ENCODE data around the gene JARID2.
A peak's percentile ranks its signal among the peaks of the same experiment; 100 is the strongest.

JARID2 gene

DNA sequence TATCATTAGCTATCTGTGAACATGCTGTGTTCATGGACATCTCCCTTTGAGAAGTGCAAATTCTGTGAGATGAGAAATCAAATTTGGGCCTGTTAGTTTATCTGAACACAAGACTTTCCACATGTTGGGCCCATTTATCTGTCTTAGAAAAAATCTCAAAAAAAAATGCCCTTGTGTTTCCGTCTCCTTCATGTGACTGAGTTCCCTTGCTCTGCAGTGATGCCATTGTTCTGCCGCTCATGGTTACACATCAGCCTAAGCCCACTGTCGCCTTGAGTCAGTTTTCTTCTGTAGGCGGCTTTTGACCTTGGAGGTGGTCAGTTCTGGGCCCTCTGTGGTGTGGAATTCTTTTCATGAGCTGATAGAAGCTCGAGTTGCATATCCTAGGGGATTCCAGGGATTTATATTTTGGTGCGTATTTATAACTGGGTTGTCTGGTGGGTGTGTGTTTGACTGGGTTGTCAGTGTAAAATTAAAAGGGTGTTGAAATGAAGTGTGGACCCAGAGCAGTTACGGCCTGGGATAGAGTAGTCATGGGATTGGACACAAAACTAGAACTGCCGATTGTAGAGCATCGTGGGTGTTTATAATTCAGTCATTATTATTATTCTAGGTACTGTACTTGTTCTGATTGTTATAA is 156.7 kb downstream of the JARID2 start:
- Histone ChIP-seq H3K27me3 (ENCODE audit: control insufficient read depth, insufficient read depth, low read length) (no peaks in the 10 kb centered on the region), H3K4me1 (ENCODE audit: control insufficient read depth, insufficient read depth, low read length) (peaks cover 10% of the 10 kb centered on the region), H3K4me3 (ENCODE audit: low read length) (no peak overlapping the region), H3K9ac (ENCODE audit: low read length) (no peak overlapping the region), H3K27ac (ENCODE audit: low read depth, low read length) (peak overlapping the region; percentile 15), H3K36me3 (ENCODE audit: control insufficient read depth, insufficient read depth, low read length) (no peaks in the 10 kb centered on the region)

- H3K4me3 ChIP-seq (ENCODE audit: low read length): no peak overlapping the region
- no peak overlapping the region for H3K27ac ChIP-seq (ENCODE audit: low read depth, low read length)
- no peaks in the 10 kb centered on the region for H3K27me3 ChIP-seq (ENCODE audit: control insufficient read depth, insufficient read depth, low read length)
- no peak overlapping the region for H3K9ac ChIP-seq (ENCODE audit: low read length)
- no peaks in the 10 kb centered on the region for H3K36me3 ChIP-seq (ENCODE audit: control insufficient read depth, insufficient read depth, low read length)
- H3K4me1 ChIP-seq (ENCODE audit: control insufficient read depth, insufficient read depth, low read length): peaks cover 10% of the 10 kb centered on the region
These were observed 157.4 kb downstream of the JARID2 start for GRCh38 chr6:15403094-15403755.

- no peak overlapping the region for H3K9ac ChIP-seq (ENCODE audit: low read length)
- peaks cover 10% of the 10 kb centered on the region for H3K4me1 ChIP-seq (ENCODE audit: control insufficient read depth, insufficient read depth, low read length)
- no peak overlapping the region for H3K4me3 ChIP-seq (ENCODE audit: low read length)
- no peaks in the 10 kb centered on the region for H3K36me3 ChIP-seq (ENCODE audit: control insufficient read depth, insufficient read depth, low read length)
- no peak overlapping the region for H3K27ac ChIP-seq (ENCODE audit: low read depth, low read length)
- no peaks in the 10 kb centered on the region for H3K27me3 ChIP-seq (ENCODE audit: control insufficient read depth, insufficient read depth, low read length)
These were observed 158.8 kb downstream of the JARID2 start for GRCh38 chr6:15404685-15404980.

- Histone ChIP-seq H3K27ac (ENCODE audit: low read depth, low read length) (no peak overlapping the region), H3K4me3 (ENCODE audit: low read length) (no peak overlapping the region), H3K27me3 (ENCODE audit: control insufficient read depth, insufficient read depth, low read length) (no peaks in the 10 kb centered on the region), H3K36me3 (ENCODE audit: control insufficient read depth, insufficient read depth, low read length) (no peaks in the 10 kb centered on the region), H3K9ac (ENCODE audit: low read length) (no peak overlapping the region), H3K4me1 (ENCODE audit: control insufficient read depth, insufficient read depth, low read length) (peaks cover 10% of the 10 kb centered on the region)
These were observed 159.5 kb downstream of the JARID2 start for GRCh38 chr6:15405129-15406068.

GRCh38 chr6:15406452-15406851 is 160.6 kb downstream of the JARID2 start:
- Histone ChIP-seq H3K4me1 (ENCODE audit: control insufficient read depth, insufficient read depth, low read length) (peaks cover 2% of the 10 kb centered on the region), H3K27me3 (ENCODE audit: control insufficient read depth, insufficient read depth, low read length) (no peaks in the 10 kb centered on the region), H3K4me3 (ENCODE audit: low read length) (no peak overlapping the region), H3K36me3 (ENCODE audit: control insufficient read depth, insufficient read depth, low read length) (no peaks in the 10 kb centered on the region), H3K27ac (ENCODE audit: low read depth, low read length) (no peak overlapping the region), H3K9ac (ENCODE audit: low read length) (no peak overlapping the region)

- H3K4me1 ChIP-seq (ENCODE audit: control insufficient read depth, insufficient read depth, low read length): no peaks in the 10 kb centered on the region
These were observed 162.1 kb downstream of the JARID2 start for GRCh38 chr6:15408008-15408407.

DNA sequence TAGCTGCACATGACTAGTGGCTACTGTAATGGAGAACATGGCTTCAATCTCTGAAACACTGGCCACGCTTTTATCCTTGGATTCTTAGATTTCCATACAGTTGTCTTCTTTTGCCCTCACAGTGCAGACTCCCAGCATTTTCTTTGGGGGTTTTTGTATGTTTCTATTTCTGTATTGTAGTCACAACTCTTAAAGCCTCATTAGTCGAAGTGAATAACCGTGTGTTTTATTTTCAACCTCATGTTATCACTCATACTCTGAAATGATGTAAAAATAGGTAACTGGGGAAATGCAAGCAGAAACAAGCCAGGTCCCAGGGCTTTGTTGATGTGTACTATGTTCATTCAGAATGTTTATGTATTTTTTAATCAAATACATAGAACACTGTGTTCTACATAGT is 162.9 kb downstream of the JARID2 start:
- no peaks in the 10 kb centered on the region for H3K4me1 ChIP-seq (ENCODE audit: control insufficient read depth, insufficient read depth, low read length)
- no peak overlapping the region for H3K27ac ChIP-seq (ENCODE audit: low read depth, low read length)

More at GRCh38 chr6:15408008-15408407, 162.1 kb downstream of the JARID2 start:
- Histone ChIP-seq H3K9ac (ENCODE audit: low read length) (no peak overlapping the region), H3K36me3 (ENCODE audit: control insufficient read depth, insufficient read depth, low read length) (no peaks in the 10 kb centered on the region), H3K4me3 (ENCODE audit: low read length) (no peak overlapping the region), H3K27ac (ENCODE audit: low read depth, low read length) (no peak overlapping the region), H3K27me3 (ENCODE audit: control insufficient read depth, insufficient read depth, low read length) (no peaks in the 10 kb centered on the region)

DNA sequence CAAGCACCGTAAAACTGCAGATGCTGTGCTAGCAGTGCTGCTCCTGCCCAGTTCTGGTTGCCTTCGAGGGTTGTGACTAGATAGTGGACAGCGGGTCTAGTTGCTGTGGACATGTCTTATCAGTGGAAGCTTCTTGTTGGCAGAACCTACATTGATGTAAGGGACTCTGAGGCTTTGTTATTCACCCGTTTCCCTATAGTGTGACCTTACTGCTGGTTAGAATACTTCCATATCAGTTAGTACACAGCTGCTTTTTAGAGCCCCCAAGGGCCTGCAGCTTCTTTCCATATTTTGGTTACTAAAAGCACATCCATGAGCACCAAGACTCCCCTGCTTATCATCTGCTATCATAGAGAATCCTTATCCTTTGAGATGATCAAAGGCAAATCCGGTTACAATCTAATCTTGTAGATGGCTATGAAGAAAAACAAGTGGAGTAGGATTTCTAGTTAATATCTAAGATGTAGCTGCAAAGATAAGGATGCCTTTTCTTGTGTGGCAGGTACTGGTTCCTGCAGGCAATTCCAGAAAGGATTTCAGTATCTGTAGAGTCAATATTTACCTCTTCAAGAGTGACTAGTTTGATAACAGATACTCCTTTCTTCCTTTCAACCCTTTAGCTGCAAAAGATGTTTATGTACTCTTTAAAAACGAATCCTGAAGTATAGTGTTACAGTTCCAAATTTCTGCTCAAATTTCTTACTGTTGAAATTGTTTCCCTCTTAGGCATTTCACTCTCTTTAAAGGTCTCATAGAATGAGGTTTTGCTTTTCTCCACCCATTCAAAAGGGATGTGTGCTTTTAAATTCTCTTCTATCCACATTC is 163.6 kb downstream of the JARID2 start:
- Histone ChIP-seq H3K27me3 (ENCODE audit: control insufficient read depth, insufficient read depth, low read length) (no peaks in the 10 kb centered on the region), H3K9ac (ENCODE audit: low read length) (no peak overlapping the region), H3K27ac (ENCODE audit: low read depth, low read length) (no peak overlapping the region), H3K4me3 (ENCODE audit: low read length) (no peak overlapping the region), H3K36me3 (ENCODE audit: control insufficient read depth, insufficient read depth, low read length) (no peaks in the 10 kb centered on the region), H3K4me1 (ENCODE audit: control insufficient read depth, insufficient read depth, low read length) (no peaks in the 10 kb centered on the region)

More for the DNA sequence above, 162.9 kb downstream of the JARID2 start:
- H3K27me3 ChIP-seq (ENCODE audit: control insufficient read depth, insufficient read depth, low read length): no peaks in the 10 kb centered on the region
- H3K36me3 ChIP-seq (ENCODE audit: control insufficient read depth, insufficient read depth, low read length): no peaks in the 10 kb centered on the region
- no peak overlapping the region for H3K9ac ChIP-seq (ENCODE audit: low read length)
- H3K4me3 ChIP-seq (ENCODE audit: low read length): no peak overlapping the region

DNA sequence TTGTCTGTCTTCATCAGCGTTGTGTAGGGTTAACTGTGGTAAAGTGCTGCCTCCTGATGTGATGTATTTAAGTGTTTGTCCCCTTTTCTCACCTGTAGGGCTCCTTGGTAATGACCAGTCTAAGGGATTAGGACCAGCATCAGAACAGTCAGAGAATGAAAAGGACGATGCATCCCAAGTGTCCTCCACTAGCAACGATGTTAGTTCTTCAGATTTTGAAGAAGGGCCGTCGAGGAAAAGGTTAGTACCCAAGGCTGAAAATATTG is 164.2 kb downstream of the JARID2 start:
- Histone ChIP-seq H3K4me3 (ENCODE audit: low read length) (no peak overlapping the region), H3K27ac (ENCODE audit: low read depth, low read length) (no peak overlapping the region), H3K4me1 (ENCODE audit: control insufficient read depth, insufficient read depth, low read length) (no peaks in the 10 kb centered on the region), H3K36me3 (ENCODE audit: control insufficient read depth, insufficient read depth, low read length) (no peaks in the 10 kb centered on the region), H3K27me3 (ENCODE audit: control insufficient read depth, insufficient read depth, low read length) (no peaks in the 10 kb centered on the region), H3K9ac (ENCODE audit: low read length) (no peak overlapping the region)

DNA sequence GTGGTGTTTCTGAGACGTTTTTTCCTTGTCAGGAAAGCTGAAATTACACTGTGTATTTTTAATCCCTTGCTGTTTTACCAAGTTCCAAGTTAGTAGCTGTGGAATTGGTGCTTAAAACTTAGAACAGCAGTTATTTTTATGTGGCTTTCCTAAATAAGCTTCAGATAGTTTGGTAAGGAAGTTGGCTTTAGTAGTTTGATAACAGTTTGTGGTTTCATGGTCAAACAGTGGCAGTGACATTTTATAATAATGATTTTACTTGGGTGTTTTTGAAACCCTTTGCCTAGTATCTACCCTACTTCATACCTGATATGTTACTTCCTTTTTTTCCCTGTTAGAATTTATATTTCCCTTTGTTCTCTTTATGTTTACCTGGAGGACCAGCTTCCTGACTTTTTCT is 164.9 kb downstream of the JARID2 start:
- Histone ChIP-seq H3K27me3 (ENCODE audit: control insufficient read depth, insufficient read depth, low read length) (no peaks in the 10 kb centered on the region), H3K4me3 (ENCODE audit: low read length) (no peak overlapping the region), H3K36me3 (ENCODE audit: control insufficient read depth, insufficient read depth, low read length) (no peaks in the 10 kb centered on the region), H3K9ac (ENCODE audit: low read length) (no peak overlapping the region), H3K27ac (ENCODE audit: low read depth, low read length) (no peak overlapping the region), H3K4me1 (ENCODE audit: control insufficient read depth, insufficient read depth, low read length) (no peaks in the 10 kb centered on the region)

GRCh38 chr6:15411766-15412165 is 165.9 kb downstream of the JARID2 start:
- H3K27me3 ChIP-seq (ENCODE audit: control insufficient read depth, insufficient read depth, low read length): no peaks in the 10 kb centered on the region
- H3K4me1 ChIP-seq (ENCODE audit: control insufficient read depth, insufficient read depth, low read length): no peaks in the 10 kb centered on the region
- no peak overlapping the region for H3K4me3 ChIP-seq (ENCODE audit: low read length)
- no peaks in the 10 kb centered on the region for H3K36me3 ChIP-seq (ENCODE audit: control insufficient read depth, insufficient read depth, low read length)
- H3K9ac ChIP-seq (ENCODE audit: low read length): no peak overlapping the region
- no peak overlapping the region for H3K27ac ChIP-seq (ENCODE audit: low read depth, low read length)

GRCh38 chr6:15412767-15413166 is 166.9 kb downstream of the JARID2 start:
- no peaks in the 10 kb centered on the region for H3K4me1 ChIP-seq (ENCODE audit: control insufficient read depth, insufficient read depth, low read length)
- H3K36me3 ChIP-seq (ENCODE audit: control insufficient read depth, insufficient read depth, low read length): no peaks in the 10 kb centered on the region
- no peak overlapping the region for H3K27ac ChIP-seq (ENCODE audit: low read depth, low read length)
- no peaks in the 10 kb centered on the region for H3K27me3 ChIP-seq (ENCODE audit: control insufficient read depth, insufficient read depth, low read length)
- H3K9ac ChIP-seq (ENCODE audit: low read length): no peak overlapping the region
- no peak overlapping the region for H3K4me3 ChIP-seq (ENCODE audit: low read length)
